Testis (tissue), 2 donors: ENCODE data around the gene LSMEM2.

Experiments
- CTCF ChIP-seq, 3 experiments: fragments of 450-650 bp in 2 of 3; fragments of 200-600 bp in 1 of 3; sonication (generic) in 1 of 3; IDR thresholded peaks; one replicate each; pipeline ENCODE4 v1.5.1; 2016 to 2019; ENCODE audit warnings: antibody characterized with exemption in 3 of 3, mild to moderate bottlenecking in 2 of 3, moderate library complexity in 1 of 3
- POLR2A ChIP-seq: fragments of 450-650 bp; IDR thresholded peaks from one replicate; pipeline ENCODE4 v1.6.1; 2017; ENCODE audit warnings: antibody characterized with exemption, mild to moderate bottlenecking, moderate library complexity

GRCh38 chr3:50260027-50260941 is 18.6 kb upstream of the LSMEM2 start:
- TF ChIP-seq CTCF (IDR thresholded peaks at IDR 0.05) = peak; percentile 99 to 100 (median 100)
- TF ChIP-seq POLR2A = peak; percentile 45
